H1 (cell line): ENCODE data around the gene SUGP1. TPM values are rescaled to one million over a fixed set of nuclear protein-coding genes. Genes with fewer than 3 reads are reported as not detected.

ENCODE experiments used
- CBX8 ChIP-seq: fragments of 300-800, 300-1000 bp; sonication (generic); IDR thresholded peaks from 2 replicates; pipeline ENCODE4 v1.7.1; 2016; ENCODE audit warnings: low read depth, low read length, borderline replicate concordance
- CHD1 ChIP-seq: IDR thresholded peaks from 2 replicates; pipeline ENCODE4 v1.6.1; 2012; ENCODE audit warnings: low read depth, low read length, improper control_type of control experiment
- CHD2 ChIP-seq: IDR thresholded peaks from 2 replicates; pipeline ENCODE4 v1.6.1; 2012; ENCODE audit warnings: low read length, improper control_type of control experiment
- CTBP2 ChIP-seq: IDR thresholded peaks from 2 replicates; pipeline ENCODE4 v1.7.0; 2011; ENCODE audit warnings: borderline replicate concordance, mild to moderate bottlenecking, moderate library complexity, mixed read lengths, low read length; ENCODE audit not compliant: insufficient read depth, insufficient read length
- GTF2F1 ChIP-seq: IDR thresholded peaks from 2 replicates; pipeline ENCODE4 v1.6.1; 2012; ENCODE audit warnings: low read depth, low read length, improper control_type of control experiment, borderline replicate concordance
- HDAC6 ChIP-seq: IDR thresholded peaks from one replicate; pipeline ENCODE4 v1.7.1; 2012; ENCODE audit warnings: low read depth, mild to moderate bottlenecking, inconsistent platforms, low read length, moderate library complexity
- KDM1A ChIP-seq: fragments of 200-600, 300-600 bp; sonication (generic); IDR thresholded peaks from 2 replicates; pipeline ENCODE4 v1.7.1; 2016; ENCODE audit warnings: mild to moderate bottlenecking, low read length, borderline replicate concordance
- KDM5A ChIP-seq: fragments of 200-600 bp; IDR thresholded peaks from 2 replicates; pipeline ENCODE4 v1.7.1; 2012; ENCODE audit warnings: mild to moderate bottlenecking, low read length, inconsistent platforms, mixed read lengths
- MAFK ChIP-seq: IDR thresholded peaks from 2 replicates; pipeline ENCODE4 v1.6.1; 2012; ENCODE audit warnings: low read depth, mild to moderate bottlenecking, improper control_type of control experiment, low read length
- NANOG ChIP-seq: IDR thresholded peaks from 2 replicates; pipeline ENCODE4 v1.6.1; 2011; ENCODE audit warnings: low read length, low read depth, mild to moderate bottlenecking, inconsistent platforms; ENCODE audit not compliant: insufficient read depth, poor library complexity, severe bottlenecking
- PHF8 ChIP-seq: fragments of 200-600 bp; sonication (generic); conservative IDR thresholded peaks from 2 replicates; pipeline ENCODE4 v1.7.1; 2012; ENCODE audit warnings: low read depth, mild to moderate bottlenecking, inconsistent platforms, low read length, moderate library complexity
- POLR2AphosphoS5 ChIP-seq: IDR thresholded peaks from 2 replicates; pipeline ENCODE4 v1.6.1; 2011; ENCODE audit warnings: low read depth, low read length
- SP1 ChIP-seq: IDR thresholded peaks from 2 replicates; pipeline ENCODE4 v1.6.1; 2011; ENCODE audit warnings: low read depth, low read length
- TAF1 ChIP-seq: IDR thresholded peaks from 2 replicates; pipeline ENCODE4 v1.6.1; 2011; ENCODE audit warnings: mild to moderate bottlenecking, low read depth, low read length
- TAF7 ChIP-seq: optimal IDR thresholded peaks from 2 replicates; pipeline ENCODE3; 2011; ENCODE audit warnings: low read depth, mild to moderate bottlenecking, inconsistent platforms, low read length, moderate library complexity, borderline replicate concordance
- TEAD4 ChIP-seq: IDR thresholded peaks from 2 replicates; pipeline ENCODE4 v1.6.1; 2012; ENCODE audit warnings: low read depth, low read length, inconsistent platforms, mixed read lengths
- polyA plus RNA-seq, 7 experiments: library from polyadenylated mRNA; depleted of rRNA in 3 of 7; stranded (reverse) in 5 of 7; unstranded in 2 of 7; fragments of >200 nt in 5 of 7; fragments of 200-250 nt in 2 of 7; gene quantifications; 1 replicate in 5 of 7; 2 replicates in 1 of 7; 4 replicates in 1 of 7; pipeline versions ENCODE4 v1.2.1 to v1.2.3, GENCODE V29; 2011 to 2013; ENCODE audit warnings: missing spikeins in 2 of 7, mixed read lengths in 2 of 7
- total RNA-seq: library from RNA; stranded (reverse); fragmentation: NEBNext Ultra II Directional; extraction: Animal tissue kit (Norgen Biotek cat#: 25700); gene quantifications from 2 replicates; pipeline ENCODE4 v1.2.1, GENCODE V29; 2021
- TF ChIP-seq, protein P1 (sequence below), 3 experiments: IDR thresholded peaks; 1 replicate in 2 of 3; 2 replicates in 1 of 3; pipeline versions ENCODE4 v1.5.1 to v1.6.1; 2011; ENCODE audit warnings: low read length in 3 of 3, mild to moderate bottlenecking in 3 of 3, inconsistent platforms in 2 of 3, low read depth in 1 of 3, moderate library complexity in 1 of 3; ENCODE audit not compliant: insufficient read depth in 1 of 3; ENCODE audit errors: control extremely low read depth in 1 of 3

SUGP1 gene
- total and polyA plus RNA-seq, 2 of the 8 experiments (the other 6 are each of a cell fraction or from before 2014, with no cell fraction given) = 38.5 to 65.2 TPM

DNA sequence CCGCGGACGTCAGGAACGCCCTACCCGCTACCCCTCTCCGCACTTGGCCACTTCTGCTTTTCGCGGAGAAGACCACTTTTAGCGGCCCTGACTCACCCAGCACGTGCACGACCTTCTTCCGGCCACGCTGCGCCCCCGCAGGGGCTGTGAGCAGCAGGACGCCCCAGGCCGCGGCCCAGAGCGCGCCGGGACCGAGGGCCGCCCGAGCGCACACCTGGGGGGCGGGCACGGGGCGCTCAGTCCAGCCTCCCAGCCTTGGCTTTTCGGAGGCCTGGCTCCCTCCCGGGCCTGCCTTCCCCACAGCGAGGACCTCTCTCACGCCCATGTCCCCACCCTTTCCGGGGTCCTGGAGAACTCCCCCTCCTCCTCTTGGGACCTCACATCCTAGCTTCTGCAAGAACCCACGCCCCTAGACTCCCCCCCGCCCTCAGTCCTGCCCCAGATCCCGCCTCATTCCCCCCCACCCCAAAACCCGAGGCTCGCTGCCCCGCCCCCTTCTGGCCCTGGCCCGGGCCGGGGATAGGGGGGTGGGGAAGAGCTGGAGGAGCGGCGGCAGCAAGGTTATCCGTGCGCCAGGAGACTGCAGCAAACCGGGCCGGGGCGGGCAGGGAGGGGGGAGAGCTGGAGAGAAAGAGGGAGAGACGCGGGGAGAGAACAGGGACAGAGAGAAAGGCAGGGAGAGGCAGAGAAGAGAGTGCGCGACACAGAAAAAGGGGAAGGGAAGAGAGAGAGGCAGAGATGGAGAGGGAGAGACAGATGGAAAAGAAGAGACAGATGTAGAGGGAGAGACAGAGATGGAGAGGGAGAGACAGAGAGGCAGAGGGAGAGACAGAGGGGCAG is 58.7 kb downstream of the SUGP1 start (continued):
- TF ChIP-seq KDM1A = no peak
- TF ChIP-seq CHD1 = no peak
- TF ChIP-seq CTBP2 = no peak
- TF ChIP-seq, protein P1, sequence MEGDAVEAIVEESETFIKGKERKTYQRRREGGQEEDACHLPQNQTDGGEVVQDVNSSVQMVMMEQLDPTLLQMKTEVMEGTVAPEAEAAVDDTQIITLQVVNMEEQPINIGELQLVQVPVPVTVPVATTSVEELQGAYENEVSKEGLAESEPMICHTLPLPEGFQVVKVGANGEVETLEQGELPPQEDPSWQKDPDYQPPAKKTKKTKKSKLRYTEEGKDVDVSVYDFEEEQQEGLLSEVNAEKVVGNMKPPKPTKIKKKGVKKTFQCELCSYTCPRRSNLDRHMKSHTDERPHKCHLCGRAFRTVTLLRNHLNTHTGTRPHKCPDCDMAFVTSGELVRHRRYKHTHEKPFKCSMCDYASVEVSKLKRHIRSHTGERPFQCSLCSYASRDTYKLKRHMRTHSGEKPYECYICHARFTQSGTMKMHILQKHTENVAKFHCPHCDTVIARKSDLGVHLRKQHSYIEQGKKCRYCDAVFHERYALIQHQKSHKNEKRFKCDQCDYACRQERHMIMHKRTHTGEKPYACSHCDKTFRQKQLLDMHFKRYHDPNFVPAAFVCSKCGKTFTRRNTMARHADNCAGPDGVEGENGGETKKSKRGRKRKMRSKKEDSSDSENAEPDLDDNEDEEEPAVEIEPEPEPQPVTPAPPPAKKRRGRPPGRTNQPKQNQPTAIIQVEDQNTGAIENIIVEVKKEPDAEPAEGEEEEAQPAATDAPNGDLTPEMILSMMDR (IDR thresholded peaks at IDR 0.05; ENCODE audit: control extremely low read depth in 1 of 3, insufficient read depth in 1 of 3, low read depth in 1 of 3, low read length in 3 of 3) = no peak
- TF ChIP-seq NANOG = no peak
- no peak for TF ChIP-seq KDM5A
- TF ChIP-seq TAF1 = 0 out of 2 replicates have a peak, but pooled peaks have one; percentile 5
- no peak for TF ChIP-seq SP1
- TF ChIP-seq CBX8 = no peak
- TF ChIP-seq CHD2 = no peak
- no peak for TF ChIP-seq TAF7
- TF ChIP-seq HDAC6 = no peak
- no peak for TF ChIP-seq GTF2F1
- no peak for TF ChIP-seq TEAD4
- TF ChIP-seq POLR2AphosphoS5 = no peak; the same call in 1 of the 2 replicates
- no peak for TF ChIP-seq MAFK
- peak; percentile 14; the same call in 1 of the 2 replicates for TF ChIP-seq PHF8
